ENCODE data around the gene UNC13C.

UNC13C gene

GRCh38 chr15:54619180-54619579 lies 640.9 kb downstream of the UNC13C start:
- no peak for TF ChIP-seq CTCF (IDR thresholded peaks at IDR 0.05)

- no peak for TF ChIP-seq CTCF (IDR thresholded peaks at IDR 0.05)
Observed at GRCh38 chr15:54620916-54621315, 642.7 kb downstream of the UNC13C start.

- no peak for TF ChIP-seq CTCF (IDR thresholded peaks at IDR 0.05)
Observed at GRCh38 chr15:54636147-54636546, 657.9 kb downstream of the UNC13C start.

GRCh38 chr15:54638666-54639065 lies 660.4 kb downstream of the UNC13C start:
- no peak for TF ChIP-seq CTCF (IDR thresholded peaks at IDR 0.05)

- TF ChIP-seq CTCF (IDR thresholded peaks at IDR 0.05): no peak
Observed at GRCh38 chr15:54640873-54641272, 662.6 kb downstream of the UNC13C start.

GRCh38 chr15:54644796-54645195 lies 666.6 kb downstream of the UNC13C start:
- TF ChIP-seq CTCF (IDR thresholded peaks at IDR 0.05): no peak

- TF ChIP-seq CTCF (IDR thresholded peaks at IDR 0.05): no peak
Observed at GRCh38 chr15:54659646-54660045, 681.4 kb downstream of the UNC13C start.

- TF ChIP-seq CTCF (IDR thresholded peaks at IDR 0.05): no peak
Observed at GRCh38 chr15:54660356-54660755, 682.1 kb downstream of the UNC13C start.

Measured in LNCAP (cell line).